HEK293 (cell line): ENCODE results near the gene PLEKHH3.
A peak's percentile ranks its signal among the peaks of the same experiment; 100 is the strongest.

Source experiments
- CTCF ChIA-PET: fragments of 350-600 bp; formaldehyde crosslinking; extraction: SDS; loops from one replicate; lab custom pipeline; 2021; ENCODE audit warnings: antibody characterized with exemption; lab: Yijun Ruan, JAX
- POLR2A ChIA-PET: fragments of 300-600 bp; formaldehyde crosslinking; extraction: SDS; loops from one replicate; lab custom pipeline; 2020; ENCODE audit warnings: antibody characterized with exemption, inconsistent platforms; lab: Yijun Ruan, JAX
- H3K27ac ChIP-seq: fragments of 200-500 bp; sonication (Bioruptor generic); 2 replicates; pipeline ENCODE4 v1.5.1; 2014; ENCODE audit warnings: low read depth, low read length, control low read depth, inconsistent platforms; ENCODE audit errors: extremely low read depth
- H3K36me3 ChIP-seq, 2 experiments: fragments of 200-500 bp in 1 of 2; sonication (Bioruptor generic) in 1 of 2; 1 replicate in 1 of 2; 2 replicates in 1 of 2; pipeline ENCODE4 v1.5.1; 2014 to 2017; ENCODE audit warnings: inconsistent platforms in 2 of 2, low read length in 2 of 2; ENCODE audit not compliant: control insufficient read depth in 2 of 2, insufficient read depth in 1 of 2
- H3K4me1 ChIP-seq: fragments of 200-500 bp; sonication (Bioruptor generic); 2 replicates; pipeline ENCODE4 v1.5.1; 2014; ENCODE audit warnings: mild to moderate bottlenecking, low read length, inconsistent platforms; ENCODE audit not compliant: control insufficient read depth, insufficient read depth
- H3K4me3 ChIP-seq: 2 replicates; pipeline ENCODE4 v1.5.1; 2011; ENCODE audit warnings: low read depth, mild to moderate bottlenecking, control low read depth, low read length, moderate library complexity
- H3K9me3 ChIP-seq: fragments of 200-500 bp; sonication (Bioruptor generic); 2 replicates; pipeline ENCODE4 v1.5.1; 2014; ENCODE audit warnings: low read depth, low read length, inconsistent platforms; ENCODE audit not compliant: control insufficient read depth, insufficient read depth
- EGR2 ChIP-seq: fragments of 450-650 bp; formaldehyde crosslinking; IDR thresholded peaks from 2 replicates; pipeline ENCODE4 v1.5.1; 2016; ENCODE audit warnings: low read depth, missing biosample characterization, missing genetic modification characterization
- KLF10 ChIP-seq: fragments of 450-650 bp; IDR thresholded peaks from 2 replicates; pipeline ENCODE4 v1.5.1; 2018; ENCODE audit warnings: missing biosample characterization, mild to moderate bottlenecking, missing genetic modification characterization
- KLF8 ChIP-seq: fragments of 450-650 bp; formaldehyde crosslinking; IDR thresholded peaks from 2 replicates; pipeline ENCODE4 v1.5.1; 2016; ENCODE audit warnings: missing biosample characterization, missing genetic modification characterization
- ZFHX2 ChIP-seq: fragments of 450-650 bp; formaldehyde crosslinking; conservative IDR thresholded peaks from 2 replicates; pipeline ENCODE4 v1.5.1; 2016; ENCODE audit warnings: missing biosample characterization, missing genetic modification characterization
- ZNF473 ChIP-seq: fragments of 450-650 bp; formaldehyde crosslinking; IDR thresholded peaks from 2 replicates; pipeline ENCODE4 v1.5.1; 2017; ENCODE audit warnings: missing biosample characterization, missing genetic modification characterization
- ZNF561 ChIP-seq: fragments of 450-650 bp; IDR thresholded peaks from 2 replicates; pipeline ENCODE4 v1.5.1; 2018; ENCODE audit warnings: missing biosample characterization, missing genetic modification characterization, borderline replicate concordance
- TF ChIP-seq, protein P1 (sequence below): fragments of 450-650 bp; formaldehyde crosslinking; IDR thresholded peaks from 2 replicates; pipeline ENCODE4 v1.5.1; 2016; ENCODE audit warnings: missing biosample characterization, missing genetic modification characterization
- TF ChIP-seq, protein P2 (sequence below): fragments of 450-650 bp; formaldehyde crosslinking; IDR thresholded peaks from 2 replicates; pipeline ENCODE4 v1.5.1; 2016; ENCODE audit warnings: missing biosample characterization, missing genetic modification characterization

PLEKHH3 gene

DNA sequence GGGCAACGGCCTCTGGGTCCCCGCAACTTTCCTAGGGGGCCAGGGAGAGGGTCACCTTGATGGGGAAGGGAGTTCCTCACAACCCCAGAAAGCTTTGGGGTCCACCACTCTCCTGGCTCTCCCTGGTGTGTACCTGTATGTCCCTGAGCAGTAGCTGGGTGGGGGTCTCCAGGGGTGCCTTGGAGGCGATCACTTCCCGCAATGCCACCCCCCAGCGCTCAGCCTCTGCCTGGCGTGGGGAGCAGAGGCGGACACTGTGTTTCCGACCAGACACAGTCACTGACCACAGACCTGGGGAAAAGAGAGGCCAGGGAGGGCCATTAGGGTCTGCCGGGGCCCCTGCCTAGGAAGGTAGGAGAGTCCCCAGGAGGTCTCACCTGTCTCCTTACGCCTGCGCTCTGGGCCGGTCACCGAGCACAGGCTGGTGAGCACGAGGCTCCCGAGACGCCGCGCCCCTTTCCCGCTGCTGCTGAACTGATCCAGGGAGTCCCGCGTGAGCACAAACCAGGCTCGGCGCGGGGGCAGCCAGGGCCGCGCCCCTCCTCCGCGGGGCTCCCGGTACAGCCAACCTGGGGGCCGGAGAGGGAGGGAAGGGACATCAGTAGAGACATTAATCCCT is 3.4 kb downstream of the PLEKHH3 start:
- POLR2A ChIA-PET: interaction anchor here (1.1 to 2.3 kb wide), 2 partner anchors 14 to 95 kb away, joined by 3 to 8 read pairs; partner anchors contain the start of gene TUBG2
- TF ChIP-seq ZNF473 (tag by site-specific recombination): no peak
- TF ChIP-seq KLF10 (tag by site-specific recombination): peak; percentile 46; the same call in 1 of the 2 replicates
- TF ChIP-seq, all 188 proteins: peak for 1
- CTCF ChIA-PET: interaction anchor here (0.6 to 2.8 kb wide), 5 partner anchors 13 to 418 kb away, joined by 3 to 18 read pairs (median 3); partner anchors contain the start of gene TUBG2
- Histone ChIP-seq H3K4me3 (no peak overlapping the region), H3K36me3 (peaks cover 6 to 50% of the 10 kb centered on the region in 2 experiments; a peak in 2 of 3 replicates), H3K27ac (no peak overlapping the region), H3K4me1 (peaks cover 13% of the 10 kb centered on the region), H3K9me3 (no peaks in the 10 kb centered on the region)

DNA sequence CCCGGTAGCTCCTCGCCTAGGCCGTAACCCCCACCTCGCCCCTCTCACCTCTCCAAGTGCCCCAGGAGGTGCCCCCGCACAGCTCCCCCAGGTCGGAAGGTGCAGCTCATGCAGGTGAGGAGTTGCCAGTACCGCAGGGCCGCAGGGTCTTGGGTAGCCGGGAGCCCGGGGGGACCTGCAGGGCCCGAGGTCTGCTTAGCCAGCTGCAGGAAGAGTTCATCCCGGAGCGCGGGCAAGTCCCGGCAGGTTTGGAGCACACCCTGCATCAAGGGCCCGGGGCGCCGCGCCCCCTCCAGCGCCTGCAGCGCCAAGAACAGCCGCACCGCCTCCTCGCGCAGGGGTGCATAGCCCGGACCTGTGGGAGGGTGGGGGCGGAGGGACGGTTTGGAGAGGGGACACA is 4.8 kb downstream of the PLEKHH3 start:
- 0 out of 2 replicates have a peak, but pooled peaks cover 7% of the 10 kb centered on the region for H3K4me1 ChIP-seq
- peaks cover 9 to 62% of the 10 kb centered on the region in 2 experiments; a peak in 2 of 3 replicates for H3K36me3 ChIP-seq
- ChIA-PET CTCF (interaction anchor here (0.6 to 0.8 kb wide), 2 partner anchors 9 kb away, joined by 3 read pairs; no protein-coding TSS in a partner anchor), POLR2A (interaction anchor here (2.3 kb wide), 1 partner anchor 13 kb away, joined by 8 read pairs; the partner anchor contains the start of gene TUBG2)
- no peak overlapping the region for H3K4me3 ChIP-seq
- TF ChIP-seq, protein P1, sequence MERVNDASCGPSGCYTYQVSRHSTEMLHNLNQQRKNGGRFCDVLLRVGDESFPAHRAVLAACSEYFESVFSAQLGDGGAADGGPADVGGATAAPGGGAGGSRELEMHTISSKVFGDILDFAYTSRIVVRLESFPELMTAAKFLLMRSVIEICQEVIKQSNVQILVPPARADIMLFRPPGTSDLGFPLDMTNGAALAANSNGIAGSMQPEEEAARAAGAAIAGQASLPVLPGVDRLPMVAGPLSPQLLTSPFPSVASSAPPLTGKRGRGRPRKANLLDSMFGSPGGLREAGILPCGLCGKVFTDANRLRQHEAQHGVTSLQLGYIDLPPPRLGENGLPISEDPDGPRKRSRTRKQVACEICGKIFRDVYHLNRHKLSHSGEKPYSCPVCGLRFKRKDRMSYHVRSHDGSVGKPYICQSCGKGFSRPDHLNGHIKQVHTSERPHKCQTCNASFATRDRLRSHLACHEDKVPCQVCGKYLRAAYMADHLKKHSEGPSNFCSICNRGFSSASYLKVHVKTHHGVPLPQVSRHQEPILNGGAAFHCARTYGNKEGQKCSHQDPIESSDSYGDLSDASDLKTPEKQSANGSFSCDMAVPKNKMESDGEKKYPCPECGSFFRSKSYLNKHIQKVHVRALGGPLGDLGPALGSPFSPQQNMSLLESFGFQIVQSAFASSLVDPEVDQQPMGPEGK (tag by site-specific recombination): 0 out of 2 replicates have a peak, but pooled peaks have one; percentile 17
- TF ChIP-seq ZFHX2 (tag by site-specific recombination): peak; percentile 27
- TF ChIP-seq, protein P2, sequence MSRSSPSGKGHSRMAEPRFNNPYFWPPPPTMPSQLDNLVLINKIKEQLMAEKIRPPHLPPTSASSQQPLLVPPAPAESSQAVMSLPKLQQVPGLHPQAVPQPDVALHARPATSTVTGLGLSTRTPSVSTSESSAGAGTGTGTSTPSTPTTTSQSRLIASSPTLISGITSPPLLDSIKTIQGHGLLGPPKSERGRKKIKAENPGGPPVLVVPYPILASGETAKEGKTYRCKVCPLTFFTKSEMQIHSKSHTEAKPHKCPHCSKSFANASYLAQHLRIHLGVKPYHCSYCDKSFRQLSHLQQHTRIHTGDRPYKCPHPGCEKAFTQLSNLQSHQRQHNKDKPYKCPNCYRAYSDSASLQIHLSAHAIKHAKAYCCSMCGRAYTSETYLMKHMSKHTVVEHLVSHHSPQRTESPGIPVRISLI (tag by site-specific recombination): no peak
- 0 out of 2 replicates have a peak overlapping the region, but pooled peaks have one; percentile 31 for H3K27ac ChIP-seq
- H3K9me3 ChIP-seq: no peaks in the 10 kb centered on the region

DNA sequence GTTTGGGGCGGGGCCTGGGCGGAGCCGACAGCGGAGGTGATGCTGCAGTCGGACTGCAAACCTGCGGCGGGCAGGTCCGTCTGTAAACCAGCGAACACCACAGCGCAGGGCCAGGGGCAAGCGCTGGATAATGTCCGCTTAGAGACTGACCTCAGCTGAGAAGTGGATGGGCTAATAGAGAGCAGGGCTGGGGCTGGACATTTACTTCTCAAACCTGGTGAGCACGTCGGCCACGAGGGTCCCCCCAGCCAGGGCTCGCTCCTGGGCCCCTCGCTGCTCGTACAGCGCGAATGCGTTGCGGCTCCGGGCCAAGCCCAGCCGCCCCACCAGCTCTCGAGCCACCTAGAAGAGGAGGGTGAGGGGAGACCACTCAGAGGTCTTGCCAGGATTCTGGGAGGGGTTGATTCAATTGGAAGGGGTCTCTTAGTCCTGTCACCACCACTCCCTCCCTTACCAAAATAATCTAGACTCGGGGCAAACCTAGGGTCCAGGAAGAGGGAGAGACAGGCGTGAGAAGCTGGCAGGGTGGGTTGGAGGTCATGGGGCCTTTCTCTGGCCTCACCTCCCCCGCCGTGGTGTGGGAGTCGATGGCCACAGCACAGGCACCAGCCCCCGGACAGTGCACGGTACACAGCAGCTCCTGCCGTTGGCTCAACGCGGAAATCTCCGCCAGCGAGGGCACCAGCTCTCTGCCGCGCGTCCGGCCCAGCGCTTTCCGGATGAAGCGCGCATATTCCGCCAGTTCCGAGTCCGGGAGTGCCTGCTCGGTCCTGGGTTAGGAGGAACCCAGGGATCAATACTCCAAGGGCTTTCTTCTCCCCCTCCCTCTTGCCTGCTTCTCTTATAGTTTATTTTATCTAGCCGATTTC is 5.8 kb downstream of the PLEKHH3 start:
- CTCF ChIA-PET: interaction anchor here (0.8 kb wide), 1 partner anchor 8 kb away, joined by 3 read pairs; no protein-coding TSS in a partner anchor
- no peak for TF ChIP-seq ZNF561 (tag by site-specific recombination)
- TF ChIP-seq EGR2 (tag by site-specific recombination): 0 out of 2 replicates have a peak, but pooled peaks have one; percentile 12
- peak; percentile 16; the same call in 1 of the 2 replicates for TF ChIP-seq KLF8 (tag by site-specific recombination)
- Histone ChIP-seq H3K4me1 (0 out of 2 replicates have a peak, but pooled peaks cover 7% of the 10 kb centered on the region), H3K27ac (0 out of 2 replicates have a peak overlapping the region, but pooled peaks have one; percentile 37), H3K9me3 (no peaks in the 10 kb centered on the region), H3K4me3 (no peak overlapping the region), H3K36me3 (peaks cover 15 to 72% of the 10 kb centered on the region in 2 experiments; a peak in 2 of 3 replicates)
- POLR2A ChIA-PET: interaction anchor here (0.8 kb wide), 1 partner anchor 12 kb away, joined by 3 read pairs; the partner anchor contains the start of gene TUBG2
